HG03439 (cell line): ENCODE data around the gene HBZ.
"Not testable (repeated sequence)": the region's sequence is repeated elsewhere in the genome, so short reads cannot be mapped to it uniquely, and the experiment has no call there.

ENCODE experiments used
- ATAC-seq: cut with Tn5 transposase; IDR thresholded peaks from one replicate; pipeline ENCODE4 v1.9.1; 2021; ENCODE audit warnings: mild to moderate bottlenecking, moderate library complexity; ENCODE audit not compliant: unreplicated experiment

HBZ gene

DNA sequence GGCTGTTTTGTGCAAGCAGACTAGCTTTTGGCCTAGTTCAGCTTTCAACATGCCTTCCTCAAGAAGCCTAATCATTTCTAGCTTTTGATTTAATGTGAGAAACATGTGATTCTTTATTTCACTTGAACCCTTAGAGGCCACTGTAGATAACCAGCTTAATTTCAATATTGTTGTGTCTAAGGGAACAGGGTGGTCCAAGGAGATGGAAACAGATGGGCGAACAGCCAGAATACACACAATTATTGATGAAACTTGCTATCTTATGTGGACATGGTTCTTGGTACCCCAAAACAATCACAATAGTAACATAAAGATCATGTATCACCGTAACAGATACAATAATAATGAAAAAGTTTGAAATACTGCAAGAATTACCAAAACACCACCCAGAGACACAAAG lies 18.7 kb upstream of the HBZ start:
- no peak for ATAC-seq

DNA sequence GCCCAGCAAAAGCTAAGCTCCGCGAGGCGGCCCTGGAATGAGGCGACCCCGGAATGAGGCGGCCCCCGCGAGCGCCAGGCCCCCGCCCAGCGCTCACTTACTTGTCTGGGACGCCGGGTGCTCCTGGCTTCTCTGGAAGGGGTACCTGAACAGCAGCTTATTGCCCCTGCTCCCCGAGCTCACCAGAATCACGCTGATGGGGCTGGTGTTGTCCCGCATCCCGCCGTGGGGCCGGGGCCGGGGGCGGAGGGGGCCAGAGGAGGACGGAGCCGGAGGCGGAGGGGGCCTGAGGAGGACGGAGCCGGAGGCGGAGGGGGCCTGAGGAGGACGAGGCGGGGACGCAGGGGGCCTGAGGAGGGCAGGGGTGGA lies 14.4 kb upstream of the HBZ start:
- no peak for ATAC-seq

DNA sequence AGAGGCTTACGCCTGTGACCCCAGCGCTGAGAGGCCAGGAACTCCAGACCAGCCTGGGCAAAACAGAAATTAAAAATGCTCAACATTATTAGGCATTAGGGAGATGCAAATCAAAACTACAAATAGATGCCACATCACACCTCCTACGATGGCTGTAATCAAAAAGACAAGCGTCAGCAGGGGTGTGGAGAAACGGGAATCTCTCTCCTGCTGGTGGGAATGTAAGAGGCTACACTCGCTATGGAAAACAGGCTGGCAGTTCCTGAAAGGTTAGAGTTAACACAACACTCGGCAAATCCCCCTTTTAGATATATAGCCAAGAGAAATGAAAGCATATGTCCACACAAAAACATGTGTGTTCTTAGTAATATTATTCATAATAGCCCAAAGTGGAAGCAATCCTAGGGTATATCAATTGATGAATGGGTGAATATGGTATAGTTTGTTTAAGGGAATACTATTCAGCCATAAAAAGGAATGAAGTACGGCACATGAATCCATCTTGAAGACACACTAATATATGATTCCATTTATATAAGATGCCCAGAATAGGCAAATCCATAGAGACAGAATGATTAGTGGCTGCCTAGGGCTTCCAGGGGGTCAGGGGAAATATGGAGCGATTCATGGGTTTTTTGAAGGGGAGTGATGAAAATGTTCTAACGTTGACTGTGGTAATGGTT lies 12.1 kb upstream of the HBZ start:
- ATAC-seq = no peak

DNA sequence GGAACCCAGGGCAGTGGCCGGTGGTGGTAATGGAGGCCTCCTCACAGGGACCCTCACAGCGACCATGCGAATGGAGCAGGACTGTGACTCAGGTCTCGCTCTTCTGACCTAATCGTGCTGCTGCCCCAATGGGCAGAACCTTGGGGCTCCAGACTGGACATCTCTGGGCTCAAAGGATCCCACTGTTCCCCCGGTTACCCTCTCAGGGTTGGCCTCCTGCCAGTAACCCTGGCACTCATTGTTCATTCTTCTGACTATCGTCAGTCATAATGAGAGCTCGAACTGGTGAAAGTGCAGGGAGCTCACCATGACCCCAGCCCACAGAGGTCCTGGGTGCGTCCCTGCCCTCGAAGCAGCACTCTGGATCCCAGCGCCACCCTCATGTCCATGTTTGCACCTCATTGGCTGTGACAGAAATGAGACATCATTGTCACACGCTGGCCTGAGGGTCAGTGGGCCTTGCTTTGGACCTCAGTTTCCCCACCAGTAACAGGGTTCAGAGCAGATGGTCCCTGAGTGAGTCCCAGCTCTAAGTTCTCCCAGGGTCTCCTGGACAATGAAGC lies 10.0 kb upstream of the HBZ start:
- ATAC-seq = no peak

DNA sequence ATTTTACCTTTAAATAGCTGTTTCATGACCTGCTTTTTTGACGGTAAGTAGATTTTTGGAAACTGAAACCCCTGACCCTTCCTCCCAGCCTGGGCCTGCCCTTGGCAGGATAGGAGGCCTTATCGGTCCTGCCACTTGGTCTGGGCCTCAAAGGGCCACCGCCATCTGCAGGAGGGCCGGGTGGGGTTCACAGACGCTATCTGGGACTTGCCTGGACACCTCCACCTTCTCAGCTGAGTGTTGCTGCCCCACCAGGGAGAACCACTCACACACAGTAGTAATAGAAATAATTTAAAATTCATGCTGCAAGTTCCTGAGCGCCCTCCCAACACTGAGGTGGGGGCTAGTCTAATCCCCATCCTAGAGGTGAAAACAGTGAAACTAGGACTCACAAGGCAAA lies 9.4 kb upstream of the HBZ start:
- ATAC-seq = no peak

DNA sequence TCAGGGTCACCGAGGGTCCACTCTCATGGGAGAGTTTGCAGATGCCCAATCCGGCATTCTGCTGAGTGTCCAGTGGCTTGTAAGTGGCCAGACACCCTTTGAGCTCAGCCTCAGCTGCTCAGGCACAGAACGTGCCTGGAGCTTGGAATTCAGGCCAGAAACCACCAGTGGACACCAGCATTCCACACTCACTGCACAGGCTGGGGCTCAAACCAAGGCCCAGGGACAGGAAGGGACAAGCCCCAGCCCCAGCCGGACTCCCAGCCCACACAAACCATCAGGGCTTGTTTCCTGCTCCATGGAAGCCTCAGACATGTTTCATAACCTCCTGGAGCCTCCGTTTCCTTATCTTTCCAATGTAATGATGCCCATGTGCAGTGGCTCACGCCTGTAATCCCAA lies 9.0 kb upstream of the HBZ start:
- ATAC-seq = no peak

DNA sequence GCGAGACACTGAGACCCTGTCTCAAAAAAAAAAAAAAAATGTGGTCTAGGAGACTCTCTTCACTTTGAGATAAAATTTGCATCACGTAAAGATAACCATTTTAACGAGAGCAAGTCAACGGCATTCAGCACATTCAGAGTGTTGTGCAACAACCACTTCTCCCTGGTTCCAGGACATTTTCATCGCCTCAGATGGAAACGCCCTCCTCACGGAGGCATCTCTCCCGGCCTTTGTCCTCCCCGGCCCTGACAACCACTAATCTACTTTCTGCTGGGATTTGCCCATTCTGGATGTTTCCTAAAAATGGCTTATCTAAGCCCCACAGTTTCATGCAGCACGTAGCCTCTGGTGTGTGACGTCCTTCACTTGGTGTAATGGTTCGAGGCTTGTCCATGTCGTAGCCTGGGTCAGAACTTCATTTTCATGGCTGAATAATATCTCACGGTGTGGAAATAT lies 7.6 kb upstream of the HBZ start:
- no peak for ATAC-seq

DNA sequence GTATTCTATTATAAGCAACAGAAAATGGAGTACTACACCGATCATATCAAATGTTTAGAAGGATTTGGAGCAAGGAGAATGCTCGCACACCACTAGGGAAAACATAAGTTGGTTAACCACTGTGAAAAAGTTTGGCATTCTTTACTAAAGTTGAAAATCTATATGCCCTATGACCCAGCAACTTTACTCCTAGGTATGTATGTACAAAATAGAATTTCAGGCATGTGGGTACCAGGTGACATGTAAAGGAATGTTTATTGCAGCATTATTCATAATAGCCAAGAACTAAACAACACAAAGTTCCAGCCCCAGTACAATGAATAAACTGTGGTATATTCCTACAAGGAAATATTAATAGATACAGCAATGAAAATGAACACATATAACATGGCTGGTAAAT lies 5.8 kb upstream of the HBZ start:
- no peak for ATAC-seq

DNA sequence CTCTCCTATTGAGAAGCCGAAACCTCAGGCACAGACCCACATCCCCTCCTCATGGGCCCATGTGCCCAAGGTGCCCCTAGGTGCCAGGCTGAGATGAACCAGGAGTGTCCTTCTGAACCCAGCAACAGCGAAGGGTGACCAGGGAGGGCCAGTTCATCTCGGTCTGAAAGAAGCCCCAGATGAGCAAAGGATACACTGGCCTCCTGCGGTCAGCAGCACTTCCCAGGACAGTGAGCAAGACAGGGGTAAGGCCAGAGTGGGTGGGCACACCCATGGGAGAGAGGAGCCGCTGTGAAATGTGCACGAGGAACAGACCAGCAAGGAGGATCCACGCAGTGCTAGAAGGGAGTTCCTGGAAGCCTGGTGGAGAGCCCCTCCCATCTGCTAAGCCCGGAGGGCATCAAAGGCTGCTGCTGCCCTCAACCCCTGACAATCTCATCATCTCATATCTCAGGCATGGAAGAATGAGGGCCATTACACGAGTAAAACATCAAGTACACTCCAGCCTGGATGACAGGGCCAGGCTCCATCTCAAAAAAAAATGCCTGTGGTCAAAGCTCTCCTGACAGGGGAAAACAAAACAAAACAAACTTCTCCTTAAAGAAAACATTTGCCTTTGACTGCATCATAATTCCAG lies 3.3 kb upstream of the HBZ start:
- ATAC-seq = no peak

DNA sequence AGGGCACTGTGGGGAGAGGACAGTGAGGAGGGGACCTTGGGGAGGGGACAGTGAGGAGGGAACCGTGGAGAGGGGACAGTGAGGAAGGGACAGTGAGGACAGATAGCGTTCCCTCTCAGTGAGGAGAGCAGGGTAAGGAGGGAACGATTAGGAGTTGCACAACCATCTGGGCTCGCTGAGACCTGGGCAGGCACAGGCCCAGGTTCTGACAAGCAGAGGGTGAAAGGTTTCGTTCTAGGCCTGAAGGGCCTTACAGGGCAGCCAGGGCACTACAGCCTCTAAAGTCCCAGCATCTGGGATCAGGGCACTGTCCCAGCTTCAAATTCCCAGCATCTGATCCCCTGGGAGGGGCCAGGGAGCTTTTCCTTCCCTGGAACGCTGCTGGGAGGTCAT lies 681 bp downstream of the HBZ start:
- ATAC-seq = not testable (repeated sequence)

DNA sequence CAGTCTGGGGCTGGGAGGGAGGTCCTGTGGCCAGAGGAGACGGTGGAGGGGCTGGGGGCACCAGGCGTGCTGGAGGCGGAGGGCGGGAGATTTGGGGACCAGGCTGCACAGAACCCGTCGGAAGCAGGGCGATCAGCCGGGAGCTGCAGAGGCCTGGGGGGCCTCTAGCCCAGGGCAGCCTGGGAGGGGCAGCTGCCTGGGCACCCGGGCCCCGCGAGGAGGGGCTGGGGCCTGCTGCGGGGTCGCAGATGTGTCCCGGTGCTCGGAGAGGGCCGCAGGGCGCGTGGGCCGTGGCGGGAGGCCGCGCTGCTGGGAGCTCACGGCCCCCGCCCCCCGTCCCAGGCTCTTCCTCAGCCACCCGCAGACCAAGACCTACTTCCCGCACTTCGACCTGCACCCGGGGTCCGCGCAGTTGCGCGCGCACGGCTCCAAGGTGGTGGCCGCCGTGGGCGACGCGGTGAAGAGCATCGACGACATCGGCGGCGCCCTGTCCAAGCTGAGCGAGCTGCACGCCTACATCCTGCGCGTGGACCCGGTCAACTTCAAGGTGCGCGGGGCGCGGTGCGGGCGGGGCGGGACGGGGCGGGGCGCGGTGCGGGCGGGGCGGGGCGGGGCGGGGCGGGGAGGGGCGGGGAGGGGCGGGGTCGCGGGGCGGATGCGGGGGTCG lies 1.2 kb downstream of the HBZ start:
- not testable (repeated sequence) for ATAC-seq

DNA sequence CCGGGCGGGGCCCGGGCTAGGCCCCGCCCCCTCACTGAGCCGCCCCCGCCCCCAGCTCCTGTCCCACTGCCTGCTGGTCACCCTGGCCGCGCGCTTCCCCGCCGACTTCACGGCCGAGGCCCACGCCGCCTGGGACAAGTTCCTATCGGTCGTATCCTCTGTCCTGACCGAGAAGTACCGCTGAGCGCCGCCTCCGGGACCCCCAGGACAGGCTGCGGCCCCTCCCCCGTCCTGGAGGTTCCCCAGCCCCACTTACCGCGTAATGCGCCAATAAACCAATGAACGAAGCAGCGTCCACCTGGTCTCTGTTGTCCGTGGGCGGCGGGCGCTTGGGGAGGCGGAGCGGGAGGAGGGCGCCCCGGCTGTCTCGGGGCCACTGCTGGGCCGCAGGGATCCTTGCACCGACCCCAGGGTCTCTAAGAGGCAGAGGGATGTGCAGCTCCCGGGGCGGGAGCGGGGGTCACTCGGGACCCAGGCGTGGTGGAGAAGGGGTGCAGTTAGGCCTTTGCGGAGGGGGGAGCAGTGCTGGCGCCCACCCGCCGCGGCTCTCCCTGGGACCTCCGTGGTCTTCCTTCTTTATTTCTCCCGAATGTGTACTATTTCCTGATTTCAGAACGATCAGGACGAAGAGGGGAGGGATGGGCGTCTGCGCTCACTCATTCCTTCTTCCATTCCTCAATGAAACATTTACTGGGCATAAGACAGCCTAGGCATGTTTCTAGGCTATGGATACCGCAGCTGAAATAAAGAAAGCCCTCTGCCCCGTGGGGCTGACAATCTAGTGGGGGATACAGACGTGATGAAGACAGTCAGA lies 2.0 kb downstream of the HBZ start:
- ATAC-seq = no peak

DNA sequence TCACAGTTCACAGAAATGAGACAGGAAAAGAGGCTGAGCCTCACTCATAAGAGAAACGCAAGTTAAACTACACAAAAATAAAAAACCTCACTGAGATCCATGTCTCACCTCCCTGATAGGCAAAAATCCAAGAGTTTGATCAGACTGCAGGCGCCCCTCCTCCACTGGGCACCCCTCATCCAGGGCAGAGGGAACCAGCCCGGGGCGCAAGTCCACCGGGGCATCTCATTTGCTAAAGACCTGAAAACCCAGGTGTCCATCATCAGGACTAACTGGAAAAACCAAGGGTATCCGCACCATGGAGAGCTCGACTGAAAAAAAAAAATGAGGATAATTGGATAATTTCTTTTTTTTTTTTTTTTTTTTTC lies 2.6 kb downstream of the HBZ start:
- no peak for ATAC-seq

DNA sequence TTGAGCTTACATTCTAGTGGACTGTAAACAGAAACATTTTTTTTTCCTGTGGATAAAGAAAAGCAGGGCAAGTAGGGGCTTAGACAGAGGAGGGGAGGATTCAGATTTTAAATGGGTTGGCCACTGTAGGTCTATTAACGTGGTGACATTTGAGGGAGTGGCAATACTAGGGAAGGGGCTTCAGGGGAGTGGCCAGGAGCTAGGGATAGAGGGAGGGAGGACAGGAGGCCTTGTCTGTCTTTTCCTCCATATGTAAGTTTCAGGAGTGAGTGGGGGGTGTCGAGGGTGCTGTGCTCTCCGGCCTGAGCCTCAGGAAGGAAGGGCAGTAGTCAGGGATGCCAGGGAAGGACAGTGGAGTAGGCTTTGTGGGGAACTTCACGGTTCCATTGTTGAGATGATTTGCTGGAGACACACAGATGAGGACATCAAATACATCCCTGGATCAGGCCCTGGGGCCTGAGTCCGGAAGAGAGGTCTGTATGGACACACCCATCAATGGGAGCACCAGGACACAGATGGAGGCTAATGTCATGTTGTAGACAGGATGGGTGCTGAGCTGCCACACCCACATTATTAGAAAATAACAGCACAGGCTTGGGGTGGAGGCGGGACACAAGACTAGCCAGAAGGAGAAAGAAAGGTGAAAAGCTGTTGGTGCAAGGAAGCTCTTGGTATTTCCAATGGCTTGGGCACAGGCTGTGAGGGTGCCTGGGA lies 6.8 kb downstream of the HBZ start:
- no peak for ATAC-seq

DNA sequence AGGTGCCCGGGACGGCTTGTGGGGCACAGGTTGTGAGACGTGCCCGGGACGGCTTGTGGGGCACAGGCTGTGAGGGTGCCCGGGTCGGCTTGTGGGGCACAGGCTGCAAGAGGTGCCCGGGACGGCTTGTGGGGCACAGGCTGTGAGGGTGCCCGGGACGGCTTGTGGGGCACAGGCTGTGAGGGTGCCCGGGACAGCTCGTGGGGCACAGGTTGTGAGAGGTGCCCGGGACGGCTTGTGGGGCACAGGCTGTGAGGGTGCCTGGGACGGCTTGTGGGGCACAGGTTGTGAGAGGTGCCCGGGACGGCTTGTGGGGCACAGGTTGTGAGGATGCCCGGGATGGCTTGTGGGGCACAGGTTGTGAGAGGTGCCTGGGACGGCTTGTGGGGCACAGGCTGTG lies 7.8 kb downstream of the HBZ start:
- not testable (repeated sequence) for ATAC-seq

DNA sequence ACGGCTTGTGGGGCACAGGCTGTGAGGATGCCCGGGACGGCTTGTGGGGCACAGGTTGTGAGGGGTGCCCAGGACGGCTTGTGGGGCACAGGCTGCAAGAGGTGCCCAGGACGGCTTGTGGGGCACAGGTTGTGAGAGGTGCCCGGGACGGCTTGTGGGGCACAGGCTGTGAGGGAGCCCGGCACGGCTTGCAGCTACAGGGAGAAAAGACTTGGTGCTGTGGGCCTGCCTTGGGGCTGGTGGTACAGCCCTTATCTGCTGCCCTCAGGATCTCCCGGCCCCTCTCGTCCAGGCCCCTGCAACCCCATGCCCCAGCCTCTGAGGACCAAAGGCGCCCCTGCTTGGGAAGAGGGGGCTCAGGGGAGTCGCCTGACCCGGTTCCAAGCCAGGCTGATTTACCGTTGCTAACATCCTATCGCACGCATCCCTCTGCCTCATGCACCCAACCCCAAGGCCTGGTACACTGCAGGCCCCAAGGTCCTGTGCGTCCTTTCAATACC lies 8.3 kb downstream of the HBZ start:
- ATAC-seq = no peak

DNA sequence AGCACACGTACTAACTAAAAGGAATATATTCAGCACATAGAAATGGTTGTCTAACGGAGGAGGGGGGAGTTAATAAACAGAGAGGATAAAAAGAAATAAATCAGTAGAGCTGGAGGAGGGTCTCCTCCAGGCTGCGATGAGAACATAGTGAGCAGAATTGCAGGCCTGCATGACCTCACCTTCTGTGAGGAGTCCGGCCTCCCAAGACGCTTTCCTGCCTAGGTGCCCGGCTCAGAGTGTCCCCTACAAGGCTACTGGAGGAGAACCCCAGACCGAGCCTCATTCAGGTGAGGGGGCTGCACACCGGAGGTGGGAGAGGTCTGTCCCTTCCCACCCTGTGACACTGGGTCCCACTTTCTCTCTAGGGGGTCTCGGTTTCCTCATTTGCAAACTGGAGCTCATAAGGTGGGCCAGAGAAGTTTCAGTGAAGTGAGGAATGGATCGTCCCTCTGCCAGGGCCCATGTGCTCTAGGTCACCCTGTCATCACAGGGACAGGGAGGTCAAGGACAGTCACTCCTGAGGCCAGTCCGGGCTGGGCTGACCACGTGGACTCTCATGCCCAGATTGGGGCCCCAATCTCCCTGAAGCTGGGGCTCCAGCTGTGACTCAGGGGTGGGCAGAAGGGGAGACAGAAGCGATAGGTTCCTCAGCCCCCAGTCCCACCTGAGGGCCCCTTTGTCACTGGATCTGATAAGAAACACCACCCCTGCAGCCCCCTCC lies 10.0 kb downstream of the HBZ start:
- no peak for ATAC-seq

DNA sequence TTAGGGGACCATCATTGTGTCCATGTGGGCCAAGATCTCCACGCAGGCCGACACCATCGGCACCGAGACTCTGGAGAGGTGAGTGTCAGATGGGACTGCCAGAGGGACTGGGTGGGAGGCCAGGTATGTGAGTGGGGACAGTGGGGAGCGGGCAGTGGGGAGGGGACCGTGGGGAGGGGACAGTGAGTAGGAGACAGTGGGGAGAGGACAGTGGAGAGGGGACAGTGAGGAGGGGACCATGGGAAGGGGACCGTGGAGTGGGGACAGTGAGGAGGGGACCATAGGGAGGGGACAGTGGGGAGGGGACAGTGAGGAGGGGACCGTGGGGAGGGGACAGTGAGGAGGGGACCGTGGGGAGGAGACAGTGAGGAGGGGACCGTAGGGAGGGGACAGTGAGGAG lies 10.7 kb downstream of the HBZ start:
- ATAC-seq = not testable (repeated sequence)

DNA sequence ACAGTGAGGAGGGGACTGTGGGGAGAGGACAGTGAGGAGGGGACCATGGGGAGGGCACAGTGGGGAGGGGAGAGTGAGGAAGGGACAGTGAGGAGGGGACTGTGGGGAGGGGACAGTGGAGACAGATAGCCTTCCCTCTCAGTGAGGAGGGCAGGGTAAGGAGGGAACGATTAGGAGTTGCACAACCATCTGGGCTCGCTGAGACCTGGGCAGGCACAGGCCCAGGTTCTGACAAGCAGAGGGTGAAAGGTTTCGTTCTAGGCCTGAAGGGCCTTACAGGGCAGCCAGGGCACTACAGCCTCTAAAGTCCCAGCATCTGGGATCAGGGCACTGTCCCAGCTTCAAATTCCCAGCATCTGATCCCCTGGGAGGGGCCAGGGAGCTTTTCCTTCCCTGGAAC lies 11.3 kb downstream of the HBZ start:
- not testable (repeated sequence) for ATAC-seq
